ENCODE results near the gene MMP20. TPM values are rescaled to one million over a fixed set of nuclear protein-coding genes. Genes with fewer than 3 reads are reported as not detected.

The MMP20 gene
- total RNA-seq, 1 experiment from 2014 or later, result not detected

DNA sequence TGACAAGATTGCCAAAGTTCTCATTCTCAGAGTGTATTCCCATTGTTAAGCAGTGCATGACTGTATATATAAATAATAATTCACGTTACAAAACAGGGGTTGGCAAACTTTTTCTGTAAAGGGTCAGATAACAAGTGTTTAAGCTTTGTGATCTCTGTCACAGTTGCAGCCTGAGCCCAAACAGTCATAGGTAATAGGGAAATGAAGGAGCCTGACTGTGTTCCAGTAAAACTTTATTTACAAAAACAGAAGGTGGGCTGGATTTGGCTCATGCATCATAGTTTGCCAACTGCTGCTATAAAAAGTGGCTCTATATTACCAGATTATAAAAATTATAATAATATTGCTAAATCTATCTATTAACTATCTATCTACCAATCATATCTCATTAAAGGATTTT lies 98.1 kb downstream of the MMP20 start:
- H2AFZ ChIP-seq (ENCODE audit: low read length), result no peak overlapping the region
- no peak overlapping the region for H3K56ac ChIP-seq (ENCODE audit: insufficient read length, low read depth, low read length)
- H2BK12ac ChIP-seq (ENCODE audit: insufficient read length, low read depth, low read length), result no peak overlapping the region
- Mint-ChIP-seq H3K27me3 (ENCODE audit: low read depth) (no peaks in the 10 kb centered on the region), H3K36me3 (ENCODE audit: insufficient read depth in 1 of 3, low read depth in 3 of 3) (no peaks in the 10 kb centered on the region), H3K4me3 (no peak overlapping the region), H3K4me1 (peaks cover 2 to 3% of the 10 kb centered on the region in 2 experiments; a peak in 2 of 4 replicates), H3K9me3 (no peaks in the 10 kb centered on the region), H3K27ac (no peak overlapping the region)
- no peaks in the 10 kb centered on the region for H3K79me1 ChIP-seq (ENCODE audit: insufficient read depth, low read depth, low read length, poor library complexity, severe bottlenecking)
- H3K79me2 ChIP-seq (ENCODE audit: insufficient read depth, low read length), result no peaks in the 10 kb centered on the region
- H3K18ac ChIP-seq (ENCODE audit: insufficient read length, low read depth, low read length), result no peak overlapping the region
- no peaks in the 10 kb centered on the region for H3K23me2 ChIP-seq (ENCODE audit: insufficient read length, low read depth, low read length, poor library complexity, severe bottlenecking)
- H4K91ac ChIP-seq (ENCODE audit: insufficient read length, low read depth, low read length), result no peak overlapping the region
- no peaks in the 10 kb centered on the region for H3K27me3 ChIP-seq (ENCODE audit: insufficient read depth, low read length)
- no peak overlapping the region for H2BK15ac ChIP-seq (ENCODE audit: low read depth, low read length)
- H2BK20ac ChIP-seq (ENCODE audit: low read depth, low read length, poor library complexity, severe bottlenecking), result no peak overlapping the region
- H3K9ac ChIP-seq (ENCODE audit: extremely low read depth, insufficient read length, low read length), result no peak overlapping the region
- no peak overlapping the region for H3K14ac ChIP-seq (ENCODE audit: insufficient read depth, low read length)
- no peak overlapping the region for H4K8ac ChIP-seq (replicated peaks; ENCODE audit: insufficient read length, low read depth, low read length)
- peaks cover 3% of the 10 kb centered on the region; the same call in 1 of the 2 replicates for H3K4me1 ChIP-seq (ENCODE audit: insufficient read depth, low read length)
- no CpG with 5 or more reads among the region's 1 CpG for WGBS (ENCODE audit: extremely low coverage, insufficient read length, low lambda C conversion rate)
- TF ChIP-seq, protein P1, sequence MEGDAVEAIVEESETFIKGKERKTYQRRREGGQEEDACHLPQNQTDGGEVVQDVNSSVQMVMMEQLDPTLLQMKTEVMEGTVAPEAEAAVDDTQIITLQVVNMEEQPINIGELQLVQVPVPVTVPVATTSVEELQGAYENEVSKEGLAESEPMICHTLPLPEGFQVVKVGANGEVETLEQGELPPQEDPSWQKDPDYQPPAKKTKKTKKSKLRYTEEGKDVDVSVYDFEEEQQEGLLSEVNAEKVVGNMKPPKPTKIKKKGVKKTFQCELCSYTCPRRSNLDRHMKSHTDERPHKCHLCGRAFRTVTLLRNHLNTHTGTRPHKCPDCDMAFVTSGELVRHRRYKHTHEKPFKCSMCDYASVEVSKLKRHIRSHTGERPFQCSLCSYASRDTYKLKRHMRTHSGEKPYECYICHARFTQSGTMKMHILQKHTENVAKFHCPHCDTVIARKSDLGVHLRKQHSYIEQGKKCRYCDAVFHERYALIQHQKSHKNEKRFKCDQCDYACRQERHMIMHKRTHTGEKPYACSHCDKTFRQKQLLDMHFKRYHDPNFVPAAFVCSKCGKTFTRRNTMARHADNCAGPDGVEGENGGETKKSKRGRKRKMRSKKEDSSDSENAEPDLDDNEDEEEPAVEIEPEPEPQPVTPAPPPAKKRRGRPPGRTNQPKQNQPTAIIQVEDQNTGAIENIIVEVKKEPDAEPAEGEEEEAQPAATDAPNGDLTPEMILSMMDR (conservative IDR thresholded peaks at IDR 0.05), result no peak
- H3K9me3 ChIP-seq (ENCODE audit: control insufficient read depth, low read depth, low read length), result no peaks in the 10 kb centered on the region
- H2BK5ac ChIP-seq (ENCODE audit: insufficient read length, low read length), result no peak overlapping the region
- no peak overlapping the region for H2AK5ac ChIP-seq (ENCODE audit: insufficient read length, low read length)
- DNase-seq, result no peak
- H3K4ac ChIP-seq (ENCODE audit: low read depth, low read length), result no peak overlapping the region
- no peak overlapping the region for H3T11ph ChIP-seq (ENCODE audit: low read length)
- H3K23ac ChIP-seq (ENCODE audit: insufficient read length, low read depth, low read length), result no peak overlapping the region
- H4K20me1 ChIP-seq (ENCODE audit: control insufficient read depth, insufficient read depth, insufficient read length), result no peaks in the 10 kb centered on the region
- H4K5ac ChIP-seq (ENCODE audit: insufficient read length, low read depth, low read length), result no peak overlapping the region
- H2BK120ac ChIP-seq (ENCODE audit: low read depth, low read length, poor library complexity, severe bottlenecking), result no peak overlapping the region
- no peak overlapping the region for H3K27ac ChIP-seq (ENCODE audit: insufficient read length, low read depth, low read length)
- no peak overlapping the region for H3K4me2 ChIP-seq (ENCODE audit: insufficient read depth, insufficient read length, low read length)

Other genes starting within 250 kb of the MMP20 start
- gene TMEM123, start 172.6 kb downstream of the MMP20 start, total RNA-seq (2021), result 76.7 and 77.8 TPM in 2 replicates
- gene MMP7, start 94.6 kb downstream of the MMP20 start, total RNA-seq (2021), result not detected in 2 replicates
- not detected in 2 replicates for gene MMP27, start 80.4 kb upstream of the MMP20 start, total RNA-seq (2021)
- not detected in 2 replicates for gene MMP8, start 99.6 kb upstream of the MMP20 start, total RNA-seq (2021)
- gene MMP10, start 155.3 kb upstream of the MMP20 start, total RNA-seq (2021), result 0.20 TPM in 1 of 2 replicates, not detected in the other
- not detected in 2 replicates for gene MMP1, start 172.8 kb upstream of the MMP20 start, total RNA-seq (2021)
- not detected in 2 replicates for gene MMP3, start 218.3 kb upstream of the MMP20 start, total RNA-seq (2021)
- not detected in 2 replicates for gene MMP12, start 249.7 kb upstream of the MMP20 start, total RNA-seq (2021)

Data from H9 (cell line).